GM18519 (cell line): ENCODE measurements around the gene GDF11.

Source experiments
- ATAC-seq: cut with Tn5 transposase; IDR thresholded peaks from one replicate; pipeline ENCODE4 v1.9.1; 2021; ENCODE audit warnings: mild to moderate bottlenecking, moderate library complexity; ENCODE audit not compliant: unreplicated experiment, low FRiP score

GDF11 gene

GRCh38 chr12:55721601-55722213, 21.2 kb upstream of the GDF11 start:
- no peak for ATAC-seq

GRCh38 chr12:55722948-55723347, 20.0 kb upstream of the GDF11 start:
- no peak for ATAC-seq

- ATAC-seq = no peak
These were observed 19.3 kb upstream of the GDF11 start for GRCh38 chr12:55723516-55724225.

GRCh38 chr12:55724226-55724939, 18.5 kb upstream of the GDF11 start:
- no peak for ATAC-seq

GRCh38 chr12:55724940-55725309, 18.0 kb upstream of the GDF11 start:
- no peak for ATAC-seq

- no peak for ATAC-seq
These were observed 17.4 kb upstream of the GDF11 start for GRCh38 chr12:55725556-55725955.

GRCh38 chr12:55726971-55727370, 16.0 kb upstream of the GDF11 start:
- no peak for ATAC-seq

- ATAC-seq = no peak
These were observed 15.2 kb upstream of the GDF11 start for GRCh38 chr12:55727643-55728185.

GRCh38 chr12:55728186-55728938, 14.6 kb upstream of the GDF11 start:
- peak; percentile 14 for ATAC-seq

- ATAC-seq = peak; percentile 51
These were observed 13.7 kb upstream of the GDF11 start, which contains the start of gene CD63 for GRCh38 chr12:55728939-55729818. TSS of gene CD63 (minus strand) at chr12:55729009. CDS start at chr12:55728341, 668 bp downstream.

- ATAC-seq = peak; percentile 32
These were observed 12.8 kb upstream of the GDF11 start for GRCh38 chr12:55729819-55730818.

GRCh38 chr12:55732288-55732687, 10.6 kb upstream of the GDF11 start:
- ATAC-seq = no peak

- no peak for ATAC-seq
These were observed 9.8 kb upstream of the GDF11 start for GRCh38 chr12:55733021-55733555.

GRCh38 chr12:55733858-55734257, 9.1 kb upstream of the GDF11 start:
- no peak for ATAC-seq

- ATAC-seq = no peak
These were observed 8.3 kb upstream of the GDF11 start for GRCh38 chr12:55734595-55734994.

GRCh38 chr12:55736076-55736475, 6.8 kb upstream of the GDF11 start:
- ATAC-seq = no peak

GRCh38 chr12:55736780-55737580, 5.9 kb upstream of the GDF11 start:
- no peak for ATAC-seq
